OCI-LY1 (cell line): ENCODE measurements around the gene SUFU.

ENCODE experiments used
- H2AFZ ChIP-seq: fragments of 200-600 bp; sonication (generic), shearing (Covaris generic); 2 replicates; pipeline ENCODE4 v1.6.0; 2014; ENCODE audit warnings: antibody characterized with exemption, mild to moderate bottlenecking, low read length
- H3F3A ChIP-seq: fragments of 200-600 bp; sonication (generic), shearing (Covaris generic); 2 replicates; pipeline ENCODE4 v1.6.0; 2014; ENCODE audit warnings: mild to moderate bottlenecking, antibody characterized with exemption, low read length, moderate library complexity; ENCODE audit not compliant: insufficient read depth
- H3K27ac ChIP-seq: fragments of 200-600 bp; sonication (generic); 2 replicates; pipeline ENCODE4 v1.5.1; 2014; ENCODE audit warnings: low read length, mixed run types, mild to moderate bottlenecking, low read depth; ENCODE audit not compliant: poor library complexity, severe bottlenecking
- H3K27me3 ChIP-seq: fragments of 200-600 bp; sonication (generic); 2 replicates; pipeline ENCODE4 v1.6.0; 2014; ENCODE audit warnings: antibody characterized with exemption, mild to moderate bottlenecking, low read length, moderate library complexity; ENCODE audit not compliant: insufficient read depth
- H3K36me3 ChIP-seq: fragments of 200-600 bp; sonication (generic); 2 replicates; pipeline ENCODE4 v1.6.1; 2014; ENCODE audit warnings: mild to moderate bottlenecking, antibody characterized with exemption, low read length, moderate library complexity, mixed read lengths; ENCODE audit not compliant: insufficient read depth
- H3K4me1 ChIP-seq: fragments of 200-600 bp; sonication (generic); 2 replicates; pipeline ENCODE4 v1.5.1; 2014; ENCODE audit warnings: mild to moderate bottlenecking, low read length, moderate library complexity; ENCODE audit not compliant: insufficient read depth, severe bottlenecking
- H3K4me2 ChIP-seq: fragments of 200-600 bp; sonication (generic), shearing (Covaris generic); 2 replicates; pipeline ENCODE4 v1.6.1; 2014; ENCODE audit warnings: low read length
- H3K4me3 ChIP-seq: fragments of 200-600 bp; sonication (generic); 2 replicates; pipeline ENCODE4 v1.5.1; 2014; ENCODE audit warnings: low read length, low read depth, mild to moderate bottlenecking, mixed read lengths; ENCODE audit not compliant: poor library complexity, severe bottlenecking
- H3K79me2 ChIP-seq: fragments of 200-600 bp; shearing (Covaris generic); 2 replicates; pipeline ENCODE4 v1.6.1; 2016; ENCODE audit warnings: mixed run types, low read length, mixed read lengths; ENCODE audit not compliant: insufficient read depth
- H3K9ac ChIP-seq: fragments of 200-600 bp; sonication (generic), shearing (Covaris generic); 2 replicates; pipeline ENCODE4 v1.6.1; 2014; ENCODE audit warnings: mild to moderate bottlenecking, low read length, mixed read lengths
- H3K9me2 ChIP-seq: fragments of 200-600 bp; sonication (generic), shearing (Covaris generic); 2 replicates; pipeline ENCODE4 v1.6.1; 2014; ENCODE audit warnings: low read depth, mild to moderate bottlenecking, low read length, mixed read lengths
- H3K9me3 ChIP-seq: fragments of 200-600 bp; shearing (Covaris generic); 2 replicates; pipeline ENCODE4 v1.6.1; 2014; ENCODE audit warnings: low read length, mixed read lengths
- H4K20me1 ChIP-seq: fragments of 200-600 bp; sonication (generic), shearing (Covaris generic); 2 replicates; pipeline ENCODE4 v1.6.0; 2016; ENCODE audit warnings: mild to moderate bottlenecking, low read length; ENCODE audit not compliant: insufficient read depth
- EZH2 ChIP-seq: fragments of 200-600 bp; sonication (generic), shearing (Covaris generic); IDR thresholded peaks from 2 replicates; pipeline ENCODE4 v1.8.0; 2017; ENCODE audit warnings: borderline replicate concordance, mixed run types, mild to moderate bottlenecking, antibody characterized with exemption, low read length, moderate library complexity, mixed read lengths
- TF ChIP-seq, protein P1 (sequence below): fragments of 200-600 bp; sonication (generic), shearing (Covaris generic); IDR thresholded peaks from 2 replicates; pipeline ENCODE4 v1.5.1; 2017; ENCODE audit warnings: mild to moderate bottlenecking, antibody characterized with exemption, low read length, moderate library complexity, mixed read lengths

The SUFU gene

GRCh38 chr10:102668326-102669107 lies 164.7 kb downstream of the SUFU start:
- Histone ChIP-seq H3K27me3 (no peaks in the 10 kb centered on the region), H3K4me1 (peaks cover 13% of the 10 kb centered on the region), H3K9me2 (no peaks in the 10 kb centered on the region), H3K9me3 (no peaks in the 10 kb centered on the region), H3K4me3 (no peak overlapping the region), H4K20me1 (no peaks in the 10 kb centered on the region), H3F3A (no peaks in the 10 kb centered on the region), H3K79me2 (no peaks in the 10 kb centered on the region), H2AFZ (no peak overlapping the region), H3K9ac (no peak overlapping the region), H3K4me2 (no peak overlapping the region), H3K27ac (no peak overlapping the region), H3K36me3 (no peaks in the 10 kb centered on the region)
- TF ChIP-seq, protein P1, sequence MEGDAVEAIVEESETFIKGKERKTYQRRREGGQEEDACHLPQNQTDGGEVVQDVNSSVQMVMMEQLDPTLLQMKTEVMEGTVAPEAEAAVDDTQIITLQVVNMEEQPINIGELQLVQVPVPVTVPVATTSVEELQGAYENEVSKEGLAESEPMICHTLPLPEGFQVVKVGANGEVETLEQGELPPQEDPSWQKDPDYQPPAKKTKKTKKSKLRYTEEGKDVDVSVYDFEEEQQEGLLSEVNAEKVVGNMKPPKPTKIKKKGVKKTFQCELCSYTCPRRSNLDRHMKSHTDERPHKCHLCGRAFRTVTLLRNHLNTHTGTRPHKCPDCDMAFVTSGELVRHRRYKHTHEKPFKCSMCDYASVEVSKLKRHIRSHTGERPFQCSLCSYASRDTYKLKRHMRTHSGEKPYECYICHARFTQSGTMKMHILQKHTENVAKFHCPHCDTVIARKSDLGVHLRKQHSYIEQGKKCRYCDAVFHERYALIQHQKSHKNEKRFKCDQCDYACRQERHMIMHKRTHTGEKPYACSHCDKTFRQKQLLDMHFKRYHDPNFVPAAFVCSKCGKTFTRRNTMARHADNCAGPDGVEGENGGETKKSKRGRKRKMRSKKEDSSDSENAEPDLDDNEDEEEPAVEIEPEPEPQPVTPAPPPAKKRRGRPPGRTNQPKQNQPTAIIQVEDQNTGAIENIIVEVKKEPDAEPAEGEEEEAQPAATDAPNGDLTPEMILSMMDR = no peak
- TF ChIP-seq EZH2 = no peak

GRCh38 chr10:102669206-102670064 lies 165.7 kb downstream of the SUFU start:
- Histone ChIP-seq H4K20me1 (no peaks in the 10 kb centered on the region), H3K4me1 (peaks cover 22% of the 10 kb centered on the region), H3F3A (no peaks in the 10 kb centered on the region), H3K36me3 (no peaks in the 10 kb centered on the region), H3K4me2 (no peak overlapping the region), H2AFZ (no peak overlapping the region), H3K27ac (no peak overlapping the region), H3K9me3 (no peaks in the 10 kb centered on the region), H3K79me2 (no peaks in the 10 kb centered on the region), H3K4me3 (no peak overlapping the region), H3K9ac (no peak overlapping the region), H3K27me3 (no peaks in the 10 kb centered on the region), H3K9me2 (no peaks in the 10 kb centered on the region)
- TF ChIP-seq, protein P1 = peak; percentile 50
- no peak for TF ChIP-seq EZH2

DNA sequence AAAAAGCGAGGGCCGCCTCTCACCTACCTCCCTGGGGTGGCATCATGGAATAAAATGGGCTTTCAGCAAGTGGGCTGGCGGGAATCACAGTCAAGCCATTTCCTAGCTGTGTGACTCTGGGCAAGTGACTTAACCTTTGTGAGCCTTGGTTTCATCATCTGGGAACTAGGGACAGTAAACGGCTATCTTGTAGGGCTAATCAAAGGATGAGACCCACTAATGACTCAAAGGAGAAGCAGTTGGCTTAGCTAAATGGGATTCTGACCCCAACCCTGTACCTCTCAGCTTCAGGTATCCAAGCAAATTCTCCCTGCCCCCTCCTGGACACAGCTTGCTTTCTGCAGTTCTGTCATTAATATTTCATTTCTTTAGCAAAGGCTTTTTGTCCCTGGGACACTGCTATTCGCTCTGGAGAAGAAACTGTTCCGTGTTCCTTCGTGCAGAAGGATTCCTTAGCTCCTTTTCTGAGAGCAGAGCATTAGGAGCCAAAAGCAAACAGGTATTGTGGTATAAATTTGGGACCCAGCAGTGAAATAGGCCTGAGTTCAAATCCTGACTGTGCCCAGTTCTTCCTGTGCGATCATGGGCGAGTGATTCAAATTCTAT lies 166.4 kb downstream of the SUFU start:
- Histone ChIP-seq H3K9me3 (no peaks in the 10 kb centered on the region), H3F3A (no peaks in the 10 kb centered on the region), H3K27me3 (no peaks in the 10 kb centered on the region), H3K36me3 (no peaks in the 10 kb centered on the region), H3K79me2 (no peaks in the 10 kb centered on the region), H2AFZ (no peak overlapping the region), H3K9me2 (no peaks in the 10 kb centered on the region), H3K27ac (no peak overlapping the region), H3K4me2 (no peak overlapping the region), H3K9ac (no peak overlapping the region), H4K20me1 (no peaks in the 10 kb centered on the region), H3K4me3 (no peak overlapping the region), H3K4me1 (peaks cover 30% of the 10 kb centered on the region)
- TF ChIP-seq, protein P1 = no peak; the same call in 1 of the 2 replicates
- no peak for TF ChIP-seq EZH2
